Thyroid gland (tissue), 4 donors: Measurements from ENCODE around the gene CD58. TPM values are rescaled to one million over a fixed set of nuclear protein-coding genes. Genes with fewer than 3 reads are reported as not detected.

ENCODE experiments used
- DNase-seq, 2 donors: peaks; one replicate each; pipeline ENCODE4 v3.0.0-alpha.2; 2019
- H3K27ac ChIP-seq, 3 donors: fragments of 200-600 bp; sonication (generic); 1 replicate in 2 of 3; 2 replicates in 1 of 3; pipeline ENCODE4 v1.5.1; 2016 to 2019; ENCODE audit warnings: mild to moderate bottlenecking in 1 of 3, moderate library complexity in 1 of 3
- H3K27me3 ChIP-seq: fragments of 200-600 bp; sonication (generic); one replicate; pipeline ENCODE4 v1.5.1; 2019
- H3K36me3 ChIP-seq, 2 donors: fragments of 200-600 bp; sonication (generic); one replicate each; pipeline ENCODE4 v1.5.1; 2016 to 2019
- H3K4me1 ChIP-seq, 2 donors: fragments of 200-600 bp; sonication (generic); one replicate each; pipeline ENCODE4 v1.5.1; 2017 to 2019
- H3K4me3 ChIP-seq, 3 donors: fragments of 200-600 bp; sonication (generic); replicated peaks in 1 of 3; 1 replicate in 2 of 3; 2 replicates in 1 of 3; pipeline ENCODE4 v1.5.1; 2016; ENCODE audit warnings: mild to moderate bottlenecking in 1 of 3
- H3K9me3 ChIP-seq: fragments of 200-600 bp; sonication (generic); one replicate; pipeline ENCODE4 v1.5.1; 2017
- CTCF ChIP-seq, 6 experiments: fragments of 200-600 bp in 3 of 6; fragments of 450-650 bp in 3 of 6; sonication (generic) in 3 of 6; IDR thresholded peaks; one replicate each; pipeline ENCODE4 v1.5.1; 2016 to 2019; ENCODE audit warnings: antibody characterized with exemption in 6 of 6, mild to moderate bottlenecking in 2 of 6, inconsistent platforms in 1 of 6, moderate library complexity in 1 of 6
- POLR2A ChIP-seq, 2 donors: fragments of 450-650 bp; IDR thresholded peaks; one replicate each; pipeline ENCODE4 v1.6.1; 2017; ENCODE audit warnings: antibody characterized with exemption in 2 of 2, mild to moderate bottlenecking in 2 of 2, moderate library complexity in 1 of 2
- WGBS, 2 donors: methylation state at CpG; one replicate each; pipeline ENCODE4 v1.1.5; 2017; 5-methylcytosine and 5-hydroxymethylcytosine counted together
- intact Hi-C: fragments of 100-400 bp; cut with DNase I; formaldehyde crosslinking; loops from one replicate; pipeline ENCODE4 v1.15.1; 2023
- total RNA-seq, 4 donors: library from RNA; depleted of rRNA; stranded (reverse); fragments of >200 nt; gene quantifications; one replicate each; pipeline ENCODE4 v1.2.3, GENCODE V29; 2016

The CD58 gene
- total RNA-seq, 4 donors from 2014 or later: 17.5 to 51.9 (median 23.1) TPM

DNA sequence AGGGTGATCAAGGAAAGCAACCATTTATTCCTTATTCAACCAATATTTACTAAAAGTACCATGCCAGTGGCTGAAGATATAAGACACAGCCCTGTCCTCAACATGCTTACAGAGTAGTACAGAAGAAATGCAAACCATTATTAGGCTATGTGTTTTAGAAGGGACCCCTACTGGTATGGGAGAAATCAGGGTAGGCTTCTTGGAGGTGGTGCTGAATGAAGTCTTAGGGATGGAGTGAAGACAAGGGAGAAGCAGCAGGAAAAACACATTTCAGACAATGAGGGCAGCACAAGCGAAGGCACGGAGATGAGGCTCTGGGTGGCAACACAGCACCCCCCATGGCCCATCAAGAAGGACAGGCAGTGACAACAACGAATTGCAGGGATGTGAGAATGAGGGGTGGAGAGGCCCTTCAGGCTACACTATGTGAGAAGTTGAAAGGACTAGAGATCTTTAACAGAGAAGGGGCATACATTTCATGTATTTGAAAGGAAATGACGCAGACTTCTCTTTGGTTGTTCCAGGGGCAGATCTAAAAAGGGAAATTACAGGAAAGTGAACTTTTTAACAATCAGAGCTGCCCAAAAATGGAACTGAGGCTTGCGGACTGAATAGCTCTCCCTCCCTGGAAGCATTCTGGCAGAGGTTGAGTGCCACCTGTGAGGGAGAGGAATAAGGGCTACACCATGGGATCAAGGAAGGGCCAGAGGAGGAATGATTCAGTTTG is 16.8 kb upstream of the CD58 start:
- no peak overlapping the region for H3K4me3 ChIP-seq
- DNase-seq: no peak
- intact Hi-C loops: no loop called here
- WGBS, 2 donors: 88 to 92% methylated on average over 5 of the region's 5 CpGs
- no peaks in the 10 kb centered on the region for H3K9me3 ChIP-seq
- TF ChIP-seq POLR2A (IDR thresholded peaks at IDR 0.05) (no peak), CTCF (IDR thresholded peaks at IDR 0.05) (no peak)
- peaks cover 0 to 4% of the 10 kb centered on the region in 2 donors for H3K36me3 ChIP-seq
- H3K4me1 ChIP-seq: no peaks in the 10 kb centered on the region
- no peaks in the 10 kb centered on the region for H3K27me3 ChIP-seq
- H3K27ac ChIP-seq: no peak overlapping the region

DNA sequence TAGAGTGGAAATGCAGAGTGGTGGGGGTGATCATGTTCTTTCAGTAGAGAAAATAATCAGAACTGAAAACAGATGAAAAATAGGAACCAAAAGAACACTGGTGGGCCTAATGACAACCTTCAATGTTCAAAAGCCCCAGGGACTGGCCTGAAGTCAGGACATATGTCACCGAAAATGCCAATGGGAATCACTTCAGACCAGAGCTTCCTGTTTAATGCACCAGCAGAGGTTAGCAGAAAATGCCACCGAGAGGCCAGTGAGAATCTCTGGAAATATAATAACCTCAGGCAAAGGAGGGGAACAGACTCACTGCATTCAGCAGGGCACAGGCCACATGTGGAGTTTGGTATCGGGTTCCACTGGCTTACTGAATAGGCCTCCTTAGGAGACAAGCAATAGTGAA is 15.9 kb upstream of the CD58 start:
- 77 to 86% methylated on average over 3 of the region's 3 CpGs for WGBS, 2 donors
- H3K4me3 ChIP-seq: no peak overlapping the region
- DNase-seq: no peak
- no peak for TF ChIP-seq POLR2A (IDR thresholded peaks at IDR 0.05)
- TF ChIP-seq CTCF (IDR thresholded peaks at IDR 0.05): no peak
- H3K9me3 ChIP-seq: no peaks in the 10 kb centered on the region
- intact Hi-C loops: no loop called here
- no peaks in the 10 kb centered on the region for H3K27me3 ChIP-seq
- no peak overlapping the region for H3K27ac ChIP-seq
- H3K4me1 ChIP-seq: no peaks in the 10 kb centered on the region
- peaks cover 0 to 4% of the 10 kb centered on the region in 2 donors for H3K36me3 ChIP-seq

DNA sequence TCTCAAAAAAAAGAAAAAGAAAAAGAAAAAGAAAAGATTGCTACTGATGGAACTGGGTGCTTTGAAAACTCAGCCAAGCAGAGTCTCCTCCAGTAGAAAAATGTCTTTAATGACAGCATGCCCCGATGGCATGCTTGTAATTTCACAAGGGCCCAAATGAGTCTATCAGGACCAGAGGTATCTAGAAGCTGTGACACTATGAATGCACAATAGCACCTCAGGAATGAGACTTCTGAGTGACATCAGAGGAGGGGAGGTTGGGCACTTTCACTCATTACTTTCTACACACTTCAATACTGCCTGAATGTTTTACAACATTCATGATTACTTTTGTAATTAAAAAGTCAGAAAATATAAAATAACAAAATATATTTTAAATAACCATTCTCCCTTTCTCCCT is 15.1 kb upstream of the CD58 start:
- H3K27ac ChIP-seq: no peak overlapping the region
- H3K9me3 ChIP-seq: no peaks in the 10 kb centered on the region
- no peak overlapping the region for H3K4me3 ChIP-seq
- DNase-seq: no peak
- no peaks in the 10 kb centered on the region for H3K27me3 ChIP-seq
- no peaks in the 10 kb centered on the region for H3K4me1 ChIP-seq
- intact Hi-C loops: no loop called here
- WGBS, 2 donors: 57 to 83% methylated on average over 1 of the region's 1 CpG
- H3K36me3 ChIP-seq: peaks cover 0 to 4% of the 10 kb centered on the region in 2 donors
- no peak for TF ChIP-seq POLR2A (IDR thresholded peaks at IDR 0.05)
- TF ChIP-seq CTCF (IDR thresholded peaks at IDR 0.05): no peak

GRCh38 chr1:116581323-116581885 is 10.6 kb upstream of the CD58 start:
- DNase-seq: no peak
- WGBS, 2 donors: 97 to 98% methylated on average over 3 of the region's 3 CpGs
- no peak overlapping the region for H3K4me3 ChIP-seq
- H3K27ac ChIP-seq: no peak overlapping the region
- H3K4me1 ChIP-seq: no peaks in the 10 kb centered on the region
- no peaks in the 10 kb centered on the region for H3K27me3 ChIP-seq
- no peak for TF ChIP-seq CTCF (IDR thresholded peaks at IDR 0.05)
- no peak for TF ChIP-seq POLR2A (IDR thresholded peaks at IDR 0.05)
- no peaks in the 10 kb centered on the region for H3K9me3 ChIP-seq
- intact Hi-C loops: no loop called here
- H3K36me3 ChIP-seq: peaks cover 0 to 4% of the 10 kb centered on the region in 2 donors
